CD4-positive, alpha-beta T cell (primary cell): ENCODE measurements around the gene CUTC. TPM values are rescaled to one million over a fixed set of nuclear protein-coding genes. Genes with fewer than 3 reads are reported as not detected.

ENCODE experiments used
- ATAC-seq: fragments of 200-7000 bp; cut with Tn5 transposase; one replicate; pipeline ENCODE4 v1.10.0; 2022; ENCODE audit warnings: mild to moderate bottlenecking; ENCODE audit not compliant: poor library complexity
- CTCF ChIA-PET: fragments of 350-600 bp; sonication (Branson Sonifier 250); formaldehyde crosslinking; loops from one replicate; lab custom pipeline; 2021; ENCODE audit warnings: antibody characterized with exemption, inconsistent platforms; lab: Charles Lee
- POLR2A ChIA-PET: fragments of 350-600 bp; sonication (Branson Sonifier 250); formaldehyde crosslinking; loops from one replicate; lab custom pipeline; 2021; ENCODE audit warnings: antibody characterized with exemption, inconsistent platforms; lab: Charles Lee
- DNase-seq, 14 experiments: peaks; one replicate each; pipeline ENCODE4 v3.0.0-alpha.2; 2013 to 2020; ENCODE audit warnings: mixed read lengths in 2 of 14
- H3K27ac ChIP-seq, 2 donors: one replicate each; pipeline versions ENCODE4 v1.5.1 to v1.7.0; 2013; ENCODE audit warnings: low read length in 2 of 2, low read depth in 1 of 2, mild to moderate bottlenecking in 1 of 2
- H3K27me3 ChIP-seq, 2 experiments: 1 replicate in 1 of 2; 2 replicates in 1 of 2; pipeline versions ENCODE4 v1.6.1 to v1.7.0; 2013; ENCODE audit warnings: low read length in 2 of 2, control low read depth in 1 of 2, mild to moderate bottlenecking in 1 of 2, moderate library complexity in 1 of 2; ENCODE audit not compliant: insufficient read depth in 2 of 2, control insufficient read depth in 1 of 2
- H3K36me3 ChIP-seq: one replicate; pipeline ENCODE4 v1.6.1; 2013; ENCODE audit warnings: low read length, control low read depth; ENCODE audit not compliant: insufficient read depth
- H3K4me1 ChIP-seq: one replicate; pipeline ENCODE4 v1.6.1; 2013; ENCODE audit warnings: low read length, control low read depth; ENCODE audit not compliant: insufficient read depth
- H3K4me3 ChIP-seq: one replicate; pipeline ENCODE4 v1.5.1; 2013; ENCODE audit warnings: mild to moderate bottlenecking, low read length, moderate library complexity
- H3K9me3 ChIP-seq, 2 experiments: 1 replicate in 1 of 2; 2 replicates in 1 of 2; pipeline versions ENCODE4 v1.6.1 to v1.7.0; 2013; ENCODE audit warnings: low read length in 2 of 2, mild to moderate bottlenecking in 2 of 2, control low read depth in 1 of 2, moderate library complexity in 1 of 2; ENCODE audit not compliant: control insufficient read depth in 1 of 2, insufficient read depth in 1 of 2
- H3K27ac Mint-ChIP-seq: one replicate; pipeline ENCODE4 v1.8.0; 2020; ENCODE audit warnings: mixed read lengths
- H3K27me3 Mint-ChIP-seq: one replicate; pipeline ENCODE4 v1.8.0; 2021; ENCODE audit warnings: mixed read lengths
- H3K36me3 Mint-ChIP-seq: one replicate; pipeline ENCODE4 v1.8.0; 2021; ENCODE audit warnings: low read depth, mixed read lengths
- H3K4me1 Mint-ChIP-seq: one replicate; pipeline ENCODE4 v1.8.0; 2021; ENCODE audit warnings: low read depth, mixed read lengths
- H3K4me3 Mint-ChIP-seq: one replicate; pipeline ENCODE4 v1.8.0; 2020; ENCODE audit warnings: mild to moderate bottlenecking, mixed read lengths
- H3K9me3 Mint-ChIP-seq: one replicate; pipeline ENCODE4 v1.8.0; 2020; ENCODE audit warnings: mixed read lengths
- intact Hi-C, 2 experiments: fragments of 100-400 bp; cut with DNase I in 1 of 2; cut with micrococcal nuclease in 1 of 2; formaldehyde crosslinking; loops; one replicate each; pipeline versions ENCODE4 v1.15.1 to v1.9.0; 2023 to 2025; cut with DNase I, micrococcal nuclease
- total RNA-seq, 174 experiments: library from RNA in 2 of 174; stranded (reverse) in 2 of 174; gene quantifications; one replicate each; pipeline ENCODE4 v1.2.3 and lab custom pipeline; 2021 to 2026
- TF ChIP-seq, protein P1 (sequence below): fragments of 200-600 bp; IDR thresholded peaks from one replicate; pipeline ENCODE4 v1.8.0; 2022; ENCODE audit warnings: antibody characterized with exemption, mild to moderate bottlenecking

The CUTC gene
- total RNA-seq, 2 experiments from 2014 or later, result 14.1 to 16.0 TPM

DNA sequence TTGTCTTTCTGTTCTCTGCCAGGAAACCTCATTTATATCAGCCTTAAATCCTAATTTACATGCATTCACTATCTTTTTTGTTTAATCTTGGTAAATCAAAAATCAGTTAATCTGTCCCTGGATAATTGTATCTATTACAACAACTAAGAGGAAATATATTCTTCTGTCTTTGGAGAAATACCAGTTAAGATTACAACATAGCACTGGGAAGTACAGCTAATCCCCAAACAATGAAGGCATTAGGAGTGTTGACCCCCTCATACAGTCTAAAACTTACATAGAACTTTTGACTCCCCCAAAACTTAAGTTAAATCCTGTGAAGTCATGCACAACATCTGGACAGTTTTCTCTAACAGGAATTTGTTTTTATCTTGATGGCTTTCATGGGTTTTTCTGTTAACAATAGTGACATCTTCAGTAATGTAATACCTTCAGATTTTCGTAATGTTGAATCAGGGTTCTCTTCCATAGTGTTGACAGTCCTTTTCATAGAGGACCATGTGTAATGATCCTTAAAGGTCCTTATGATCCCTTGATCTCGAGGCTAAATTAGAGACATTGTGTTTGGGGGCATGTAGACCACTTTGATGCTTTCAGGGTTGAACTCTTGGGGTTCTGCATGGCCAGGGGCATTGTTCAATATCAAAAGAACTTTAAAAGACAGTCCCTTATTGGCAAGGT, 26.3 kb downstream of the CUTC start:
- Mint-ChIP-seq H3K36me3 (peaks cover 94% of the 10 kb centered on the region), H3K4me3 (no peak overlapping the region), H3K9me3 (peaks cover 3% of the 10 kb centered on the region), H3K27ac (no peak overlapping the region), H3K27me3 (no peaks in the 10 kb centered on the region), H3K4me1 (no peaks in the 10 kb centered on the region)
- Histone ChIP-seq H3K9me3 (peaks cover 0 to 3% of the 10 kb centered on the region in 2 experiments), H3K27me3 (no peaks in the 10 kb centered on the region), H3K4me1 (no peaks in the 10 kb centered on the region), H3K27ac (no peak overlapping the region), H3K4me3 (no peak overlapping the region), H3K36me3 (peaks cover 68% of the 10 kb centered on the region)
- ATAC-seq (no peak), DNase-seq (no peak)
- intact Hi-C loops, result no loop called here
- ChIA-PET POLR2A (no interaction called here), CTCF (no interaction called here)
- TF ChIP-seq, protein P1, sequence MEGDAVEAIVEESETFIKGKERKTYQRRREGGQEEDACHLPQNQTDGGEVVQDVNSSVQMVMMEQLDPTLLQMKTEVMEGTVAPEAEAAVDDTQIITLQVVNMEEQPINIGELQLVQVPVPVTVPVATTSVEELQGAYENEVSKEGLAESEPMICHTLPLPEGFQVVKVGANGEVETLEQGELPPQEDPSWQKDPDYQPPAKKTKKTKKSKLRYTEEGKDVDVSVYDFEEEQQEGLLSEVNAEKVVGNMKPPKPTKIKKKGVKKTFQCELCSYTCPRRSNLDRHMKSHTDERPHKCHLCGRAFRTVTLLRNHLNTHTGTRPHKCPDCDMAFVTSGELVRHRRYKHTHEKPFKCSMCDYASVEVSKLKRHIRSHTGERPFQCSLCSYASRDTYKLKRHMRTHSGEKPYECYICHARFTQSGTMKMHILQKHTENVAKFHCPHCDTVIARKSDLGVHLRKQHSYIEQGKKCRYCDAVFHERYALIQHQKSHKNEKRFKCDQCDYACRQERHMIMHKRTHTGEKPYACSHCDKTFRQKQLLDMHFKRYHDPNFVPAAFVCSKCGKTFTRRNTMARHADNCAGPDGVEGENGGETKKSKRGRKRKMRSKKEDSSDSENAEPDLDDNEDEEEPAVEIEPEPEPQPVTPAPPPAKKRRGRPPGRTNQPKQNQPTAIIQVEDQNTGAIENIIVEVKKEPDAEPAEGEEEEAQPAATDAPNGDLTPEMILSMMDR, result no peak

DNA sequence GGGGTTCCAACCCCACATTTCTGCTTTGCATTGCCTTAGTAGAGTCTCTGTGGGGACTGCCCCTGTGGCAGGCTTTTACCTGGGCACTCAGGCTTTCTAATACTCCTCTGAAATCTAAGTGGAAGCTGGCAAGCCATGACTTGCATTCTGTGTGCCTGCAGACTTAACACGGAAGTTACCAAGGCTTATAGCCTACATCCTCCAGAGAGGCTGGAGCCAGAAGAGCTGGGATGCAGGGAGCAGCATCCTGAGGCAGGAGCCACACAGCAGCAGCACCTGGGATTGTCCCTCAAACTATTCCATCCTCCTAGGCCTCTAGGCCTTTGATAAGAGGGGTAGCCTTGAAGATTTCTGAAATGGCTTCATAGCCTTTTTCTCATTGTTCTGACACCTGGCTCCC, 28.3 kb downstream of the CUTC start:
- Histone ChIP-seq H3K4me3 (no peak overlapping the region), H3K27ac (no peak overlapping the region), H3K4me1 (no peaks in the 10 kb centered on the region), H3K9me3 (peaks cover 0 to 9% of the 10 kb centered on the region in 2 experiments), H3K27me3 (no peaks in the 10 kb centered on the region), H3K36me3 (peaks cover 50% of the 10 kb centered on the region)
- Mint-ChIP-seq H3K4me3 (no peak overlapping the region), H3K4me1 (no peaks in the 10 kb centered on the region), H3K9me3 (peaks cover 3% of the 10 kb centered on the region), H3K36me3 (peaks cover 80% of the 10 kb centered on the region), H3K27me3 (no peaks in the 10 kb centered on the region), H3K27ac (no peak overlapping the region)
- ATAC-seq (no peak), DNase-seq (no peak)
- ChIA-PET POLR2A (interaction anchor here (0.6 kb wide), 1 partner anchor 23 kb away, joined by 3 read pairs; no protein-coding TSS in a partner anchor), CTCF (no interaction called here)
- TF ChIP-seq, protein P1, result no peak
- intact Hi-C loops, result no loop called here

DNA sequence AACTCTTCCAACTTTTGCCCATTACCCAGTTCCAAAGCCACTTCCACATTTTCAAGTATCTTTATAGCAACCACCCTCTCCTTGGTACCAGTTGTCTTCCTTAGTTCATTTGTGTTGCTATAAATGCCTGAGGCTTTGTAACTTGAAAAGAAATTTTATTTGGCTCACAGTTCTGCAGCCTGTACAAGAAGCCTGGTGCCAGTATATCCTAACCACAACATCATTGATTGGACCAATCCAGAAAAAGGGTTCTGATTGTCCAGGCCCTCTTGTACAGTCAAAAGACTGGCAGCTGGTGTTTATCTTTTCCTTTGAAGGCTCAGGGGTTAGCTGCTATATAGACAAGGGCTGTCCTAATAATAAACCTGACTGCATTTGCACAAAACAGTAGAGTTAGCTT, 29.3 kb downstream of the CUTC start:
- no peak overlapping the region for H3K27ac ChIP-seq
- H3K9me3 ChIP-seq, result peaks cover 0 to 9% of the 10 kb centered on the region in 2 experiments
- H3K4me1 ChIP-seq, result no peaks in the 10 kb centered on the region
- CTCF ChIA-PET, result no interaction called here
- no peak for ATAC-seq
- H3K4me3 ChIP-seq, result no peak overlapping the region
- POLR2A ChIA-PET, result no interaction called here
- H3K27me3 Mint-ChIP-seq, result no peaks in the 10 kb centered on the region
- TF ChIP-seq, protein P1, result no peak
- intact Hi-C loops, result no loop called here
- no peaks in the 10 kb centered on the region for H3K27me3 ChIP-seq
- peaks cover 70% of the 10 kb centered on the region for H3K36me3 Mint-ChIP-seq
- H3K36me3 ChIP-seq, result peaks cover 39% of the 10 kb centered on the region
- no peak overlapping the region for H3K27ac Mint-ChIP-seq
- H3K4me3 Mint-ChIP-seq, result no peak overlapping the region
- no peak for DNase-seq
- peaks cover 3% of the 10 kb centered on the region for H3K9me3 Mint-ChIP-seq
- H3K4me1 Mint-ChIP-seq, result no peaks in the 10 kb centered on the region
